GM12872 (cell line): ENCODE measurements around the gene CGNL1.

Experiments used
- CTCF ChIP-seq: IDR thresholded peaks from 3 replicates; pipeline ENCODE4 v1.5.1; 2011; ENCODE audit warnings: low read depth, mild to moderate bottlenecking, low read length, moderate library complexity; ENCODE audit not compliant: insufficient read depth

CGNL1 gene

GRCh38 chr15:57580866-57581265, 204.6 kb downstream of the CGNL1 start:
- TF ChIP-seq CTCF: no peak

GRCh38 chr15:57582090-57582489, 205.8 kb downstream of the CGNL1 start:
- TF ChIP-seq CTCF: no peak

- no peak for TF ChIP-seq CTCF
These were observed 207.0 kb downstream of the CGNL1 start for GRCh38 chr15:57583282-57583681.

GRCh38 chr15:57583720-57584119, 207.4 kb downstream of the CGNL1 start:
- no peak for TF ChIP-seq CTCF

GRCh38 chr15:57586661-57587424, 210.5 kb downstream of the CGNL1 start:
- no peak for TF ChIP-seq CTCF

GRCh38 chr15:57589281-57589680, 213.0 kb downstream of the CGNL1 start:
- no peak for TF ChIP-seq CTCF

GRCh38 chr15:57589754-57590153, 213.4 kb downstream of the CGNL1 start:
- TF ChIP-seq CTCF: no peak
